ENCODE data around the gene OCA2.

DNA sequence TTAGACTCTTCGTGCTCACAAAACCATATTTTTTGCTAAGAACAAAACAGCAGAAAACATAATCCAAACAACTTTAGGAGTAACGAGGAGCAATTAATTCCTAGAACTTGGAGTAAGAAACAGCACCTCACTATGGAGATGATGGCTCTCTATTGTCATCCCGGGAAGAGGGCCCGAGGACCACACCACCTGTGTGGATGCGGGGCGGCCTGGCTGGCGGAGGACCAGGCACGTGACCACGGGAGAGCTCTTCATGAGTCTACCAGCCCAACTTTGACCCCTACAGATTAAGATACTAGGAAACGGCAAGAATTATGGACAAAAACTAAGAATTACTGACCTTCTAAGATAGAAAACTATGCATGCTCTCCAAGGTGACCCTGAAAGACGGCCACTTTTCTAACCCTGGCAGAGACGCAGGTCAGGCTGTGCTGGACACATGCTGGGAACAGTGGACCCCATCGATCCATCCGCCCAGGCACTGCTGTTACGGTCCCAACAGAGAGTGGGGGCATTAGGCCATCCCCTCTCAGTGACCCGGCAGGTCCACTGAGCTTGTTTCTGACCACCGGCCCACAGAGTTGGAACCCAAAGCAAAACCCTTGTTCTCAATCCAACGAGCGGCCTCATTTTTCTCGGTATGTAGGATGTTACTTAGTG is 13.1 kb upstream of the OCA2 start:
- TF ChIP-seq, protein P1, sequence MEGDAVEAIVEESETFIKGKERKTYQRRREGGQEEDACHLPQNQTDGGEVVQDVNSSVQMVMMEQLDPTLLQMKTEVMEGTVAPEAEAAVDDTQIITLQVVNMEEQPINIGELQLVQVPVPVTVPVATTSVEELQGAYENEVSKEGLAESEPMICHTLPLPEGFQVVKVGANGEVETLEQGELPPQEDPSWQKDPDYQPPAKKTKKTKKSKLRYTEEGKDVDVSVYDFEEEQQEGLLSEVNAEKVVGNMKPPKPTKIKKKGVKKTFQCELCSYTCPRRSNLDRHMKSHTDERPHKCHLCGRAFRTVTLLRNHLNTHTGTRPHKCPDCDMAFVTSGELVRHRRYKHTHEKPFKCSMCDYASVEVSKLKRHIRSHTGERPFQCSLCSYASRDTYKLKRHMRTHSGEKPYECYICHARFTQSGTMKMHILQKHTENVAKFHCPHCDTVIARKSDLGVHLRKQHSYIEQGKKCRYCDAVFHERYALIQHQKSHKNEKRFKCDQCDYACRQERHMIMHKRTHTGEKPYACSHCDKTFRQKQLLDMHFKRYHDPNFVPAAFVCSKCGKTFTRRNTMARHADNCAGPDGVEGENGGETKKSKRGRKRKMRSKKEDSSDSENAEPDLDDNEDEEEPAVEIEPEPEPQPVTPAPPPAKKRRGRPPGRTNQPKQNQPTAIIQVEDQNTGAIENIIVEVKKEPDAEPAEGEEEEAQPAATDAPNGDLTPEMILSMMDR (IDR thresholded peaks at IDR 0.05), result no peak
- no peak for TF ChIP-seq POLR2A (IDR thresholded peaks at IDR 0.05)

Data from heart left ventricle (tissue), 13 donors.